ENCODE measurements around the gene AOAH. TPM values are rescaled to one million over a fixed set of nuclear protein-coding genes. Genes with fewer than 3 reads are reported as not detected.

AOAH gene
- total and polyA plus RNA-seq, 9 of the 15 experiments (the other 6 are each of a cell fraction or from before 2014, with no cell fraction given): not detected

GRCh38 chr7:36728143-36728542, 3.8 kb upstream of the AOAH start (continued):
- TF ChIP-seq ZBTB26 (CRISPR knock-in tag; IDR thresholded peaks at IDR 0.05) (no peak), TRIM24 (IDR thresholded peaks at IDR 0.05) (no peak), ZNF699 (CRISPR knock-in tag; IDR thresholded peaks at IDR 0.05; ENCODE audit: insufficient replicate concordance) (no peak), LCOR (CRISPR knock-in tag; IDR thresholded peaks at IDR 0.05) (no peak), NFE2L1 (tag; IDR thresholded peaks at IDR 0.05; ENCODE audit: borderline replicate concordance, low read depth) (no peak), ZNF197 (CRISPR knock-in tag; IDR thresholded peaks at IDR 0.05; ENCODE audit: low read depth) (no peak)

- ChIA-PET CTCF (ENCODE audit: low intra/inter-chr PET ratio) (no interaction called here), POLR2A (interaction anchor here (0.6 kb wide), 1 partner anchor 48 kb away, joined by 3 read pairs; no protein-coding TSS in a partner anchor)
- in situ Hi-C loops (cut with MboI): no loop called here
- H3K9me3 ChIP-seq (replicated peaks; ENCODE audit: control insufficient read depth, insufficient read depth, low read depth, low read length): no peaks in the 10 kb centered on the region
- DNase-seq (ENCODE audit: extremely low read depth in 1 of 4, low spot score in 3 of 4) (no peak), ATAC-seq (no peak), FAIRE-seq (no peak)
- H3K27ac ChIP-seq (ENCODE audit: extremely low read depth, low read depth, low read length): no peak overlapping the region
- H4K20me1 ChIP-seq (replicated peaks; ENCODE audit: control insufficient read depth, insufficient read depth, low read length): no peaks in the 10 kb centered on the region
- H2AFZ ChIP-seq (ENCODE audit: low read depth, low read length): no peak overlapping the region
- H3K4me2 ChIP-seq (ENCODE audit: insufficient read depth, low read length): no peak overlapping the region
- 0% methylated on average over 4 of the region's 4 CpGs for WGBS (ENCODE audit: insufficient coverage, low coverage, missing lambda C conversion rate)
- no peaks in the 10 kb centered on the region for H3K79me2 ChIP-seq (ENCODE audit: control insufficient read depth, insufficient read depth, low read length)
- H3K36me3 ChIP-seq (ENCODE audit: control insufficient read depth, insufficient read depth, low read length): no peaks in the 10 kb centered on the region
- intact Hi-C loops (cut with micrococcal nuclease): no loop called here
- H3K27me3 ChIP-seq (ENCODE audit: control insufficient read depth in 2 of 2, insufficient read depth in 2 of 2, low read length in 2 of 2): peaks cover 0 to 5% of the 10 kb centered on the region in 2 experiments; a peak in 3 of 5 replicates
- no TSS peak for BruUV-seq (replicated peaks)
- no peaks in the 10 kb centered on the region for H3K4me1 ChIP-seq (replicated peaks in 1 of 2; ENCODE audit: control insufficient read depth in 2 of 2, insufficient read depth in 2 of 2, low read length in 2 of 2)
- no peak overlapping the region for H3K9ac ChIP-seq (ENCODE audit: insufficient read depth in 1 of 2, low read depth in 2 of 2, low read length in 2 of 2)
- H3K9me1 ChIP-seq (ENCODE audit: control insufficient read depth, insufficient read depth, low read length): no peaks in the 10 kb centered on the region
- H3K4me3 ChIP-seq: no peak overlapping the region
- TF ChIP-seq ZSCAN29 (IDR thresholded peaks at IDR 0.05): no peak
- no peak for TF ChIP-seq PRPF4 (IDR thresholded peaks at IDR 0.05; ENCODE audit: insufficient read depth, low read depth, low read length, poor library complexity, severe bottlenecking)
- TF ChIP-seq ZC3H11A (IDR thresholded peaks at IDR 0.05; ENCODE audit: low read depth, low read length): no peak
- no peak for TF ChIP-seq THRB (CRISPR knock-in tag; conservative IDR thresholded peaks at IDR 0.05)
- TF ChIP-seq DIDO1 (tag; IDR thresholded peaks at IDR 0.05; ENCODE audit: low read depth): no peak
- no peak for TF ChIP-seq ZFP30 (CRISPR knock-in tag; IDR thresholded peaks at IDR 0.05; ENCODE audit: borderline replicate concordance)
- TF ChIP-seq HNRNPLL (IDR thresholded peaks at IDR 0.05; ENCODE audit: low read depth, low read length, poor library complexity, severe bottlenecking): no peak
- no peak for TF ChIP-seq ZNF121 (CRISPR knock-in tag; conservative IDR thresholded peaks at IDR 0.05)
- TF ChIP-seq NR4A1 (CRISPR knock-in tag; IDR thresholded peaks at IDR 0.05): no peak
- TF ChIP-seq NR4A1 (tag; IDR thresholded peaks at IDR 0.05): no peak
- TF ChIP-seq ZNF655 (CRISPR knock-in tag; IDR thresholded peaks at IDR 0.05): no peak
These were observed 2.7 kb upstream of the AOAH start for GRCh38 chr7:36726806-36727503.
